ENCODE measurements around the gene TIGD6.

- no peak for TF ChIP-seq POLR2AphosphoS5 (IDR thresholded peaks at IDR 0.05)
- no peak for TF ChIP-seq POLR2A (IDR thresholded peaks at IDR 0.05)
- TF ChIP-seq CTCF (IDR thresholded peaks at IDR 0.05) = no peak
Measured at GRCh38 chr5:150016537-150016936, 16.1 kb upstream of the TIGD6 start.

Data from breast epithelium (tissue), 3 donors.